Panc1 (cell line): ENCODE data around the gene NAPA. TPM values are rescaled to one million over a fixed set of nuclear protein-coding genes. Genes with fewer than 3 reads are reported as not detected.

Experiments used
- ATAC-seq: fragments of 200-7000 bp; cut with Tn5 transposase; 2 replicates; pipeline ENCODE4 v1.9.1; 2020; ENCODE audit warnings: mild to moderate bottlenecking, moderate library complexity
- BruUV-seq: library from RNA; stranded (reverse); fragments of 400-500 nt; replicated peaks from 2 replicates; lab custom pipeline; 2021; lab: Mats Ljungman, UMichigan
- CTCF ChIA-PET: fragments of 300-600 bp; sonication (Branson Sonifier 250); formaldehyde crosslinking; loops from one replicate; lab custom pipeline; 2022; ENCODE audit warnings: antibody characterized with exemption; lab: Charles Lee
- POLR2A ChIA-PET: fragments of 300-600 bp; sonication (Branson Sonifier 250); formaldehyde crosslinking; loops from one replicate; lab custom pipeline; 2022; ENCODE audit warnings: antibody characterized with exemption; lab: Charles Lee
- DNase-seq: peaks from one replicate; pipeline ENCODE4 v3.0.0-alpha.2; 2010; ENCODE audit warnings: low read depth, low spot score
- H3K27ac ChIP-seq: 2 replicates; pipeline ENCODE4 v1.5.1; 2011; ENCODE audit warnings: mild to moderate bottlenecking, low read length, inconsistent platforms
- H3K27me3 ChIP-seq: fragments of 200-500 bp; sonication (Bioruptor generic); 2 replicates; pipeline ENCODE4 v1.6.0; 2014; ENCODE audit warnings: low read length, inconsistent platforms; ENCODE audit not compliant: control insufficient read depth, insufficient read depth
- H3K36me3 ChIP-seq: fragments of 200-500 bp; sonication (Bioruptor generic); 2 replicates; pipeline ENCODE4 v1.5.1; 2014; ENCODE audit warnings: inconsistent platforms, mild to moderate bottlenecking, low read length, moderate library complexity; ENCODE audit not compliant: control insufficient read depth, insufficient read depth
- H3K4me1 ChIP-seq: 2 replicates; pipeline ENCODE4 v1.5.1; 2011; ENCODE audit warnings: inconsistent platforms, mild to moderate bottlenecking, low read length, moderate library complexity; ENCODE audit not compliant: control insufficient read depth, insufficient read depth
- H3K4me3 ChIP-seq, 2 experiments: 2 replicates each; pipeline ENCODE4 v1.5.1; 2011 to 2012; ENCODE audit warnings: low read depth in 2 of 2, low read length in 2 of 2, mild to moderate bottlenecking in 2 of 2, inconsistent platforms in 1 of 2, moderate library complexity in 1 of 2
- H3K9me3 ChIP-seq: fragments of 200-500 bp; sonication (Bioruptor generic); 2 replicates; pipeline ENCODE4 v1.5.1; 2014; ENCODE audit warnings: low read depth, mild to moderate bottlenecking, inconsistent platforms, low read length, moderate library complexity; ENCODE audit not compliant: control insufficient read depth, insufficient read depth
- CTCF ChIP-seq: fragments of 450-650 bp; IDR thresholded peaks from 2 replicates; pipeline ENCODE4 v1.5.1; 2017; ENCODE audit warnings: mild to moderate bottlenecking
- POLR2AphosphoS5 ChIP-seq: IDR thresholded peaks from 2 replicates; pipeline ENCODE4 v1.6.1; 2012; ENCODE audit warnings: mild to moderate bottlenecking, low read depth, low read length, moderate library complexity
- REST ChIP-seq, 2 experiments: IDR thresholded peaks; 2 replicates each; pipeline ENCODE4 v1.6.1; 2011 to 2012; ENCODE audit warnings: low read depth in 2 of 2, control low read depth in 1 of 2, low read length in 1 of 2, mild to moderate bottlenecking in 1 of 2, moderate library complexity in 1 of 2; ENCODE audit not compliant: insufficient read depth in 1 of 2
- SIN3A ChIP-seq: IDR thresholded peaks from 2 replicates; pipeline ENCODE4 v1.6.1; 2012; ENCODE audit warnings: low read depth, mild to moderate bottlenecking, low read length, moderate library complexity, borderline replicate concordance; ENCODE audit not compliant: insufficient read depth
- TCF7L2 ChIP-seq: IDR thresholded peaks from 2 replicates; pipeline ENCODE4 v1.6.1; 2011; ENCODE audit warnings: mild to moderate bottlenecking, low read depth, low read length, inconsistent platforms
- in situ Hi-C: cut with HindIII; loops from 2 replicates; pipeline ENCODE4 v1.10.0; 2016; ENCODE audit warnings: low sequenced_read_pairs, low pct_unique_long_range_greater_than_20kb
- intact Hi-C: fragments of 100-400 bp; cut with micrococcal nuclease; formaldehyde crosslinking; loops from one replicate; pipeline ENCODE4 v1.10.0; 2022; ENCODE audit not compliant: unreplicated experiment
- total RNA-seq: library from RNA; stranded (reverse); gene quantifications from one replicate; pipeline ENCODE4 v1.2.1, GENCODE V29; 2021; ENCODE audit not compliant: unreplicated experiment

The NAPA gene
- total RNA-seq, 1 experiment from 2014 or later, result 71.0 TPM

GRCh38 chr19:47520839-47521238 is 6.0 kb upstream of the NAPA start:
- H3K4me1 ChIP-seq, result peaks cover 8% of the 10 kb centered on the region
- in situ Hi-C loops, result no loop called here
- DNase-seq (no peak), ATAC-seq (no peak)
- no peaks in the 10 kb centered on the region for H3K9me3 ChIP-seq
- no peaks in the 10 kb centered on the region for H3K27me3 ChIP-seq
- BruUV-seq, result no TSS peak
- ChIA-PET POLR2A (no interaction called here), CTCF (interaction anchor here (0.6 to 0.7 kb wide), 2 partner anchors 67 to 191 kb away, joined by 6 to 9 read pairs; no protein-coding TSS in a partner anchor)
- H3K4me3 ChIP-seq, result no peak overlapping the region
- H3K27ac ChIP-seq, result no peak overlapping the region
- H3K36me3 ChIP-seq, result no peaks in the 10 kb centered on the region
- TF ChIP-seq REST (IDR thresholded peaks at IDR 0.05; ENCODE audit: insufficient read depth in 1 of 2, low read depth in 2 of 2, low read length in 1 of 2), result no peak
- intact Hi-C loops, result no loop called here

- intact Hi-C loops, result no loop called here
- Histone ChIP-seq H3K27me3 (no peaks in the 10 kb centered on the region), H3K27ac (no peak overlapping the region), H3K36me3 (no peaks in the 10 kb centered on the region), H3K4me1 (peaks cover 8% of the 10 kb centered on the region), H3K4me3 (no peak overlapping the region), H3K9me3 (no peaks in the 10 kb centered on the region)
- POLR2A ChIA-PET, result no interaction called here
- CTCF ChIA-PET, result interaction anchor here (0.6 to 0.7 kb wide), 2 partner anchors 68 to 192 kb away, joined by 6 to 9 read pairs; no protein-coding TSS in a partner anchor
- no peak for ATAC-seq
- no peak for DNase-seq
- BruUV-seq, result no TSS peak
- TF ChIP-seq SIN3A, result no peak
- in situ Hi-C loops, result no loop called here
Observed at GRCh38 chr19:47520343-47520806, 5.5 kb upstream of the NAPA start.

- no peak overlapping the region for H3K27ac ChIP-seq
- no peak for DNase-seq
- in situ Hi-C loops (no loop called here), intact Hi-C loops (loop anchor here (10.0 kb wide), 1 partner anchor 86 kb away; the partner anchor contains the start of gene BICRA)
- no peaks in the 10 kb centered on the region for H3K27me3 ChIP-seq
- no peak for ATAC-seq
- CTCF ChIA-PET, result no interaction called here
- no TSS peak for BruUV-seq
- TF ChIP-seq SIN3A (no peak), REST (IDR thresholded peaks at IDR 0.05; ENCODE audit: insufficient read depth in 1 of 2, low read depth in 2 of 2, low read length in 1 of 2) (no peak), POLR2AphosphoS5 (no peak), TCF7L2 (no peak), CTCF (no peak)
- POLR2A ChIA-PET, result no interaction called here
- no peaks in the 10 kb centered on the region for H3K9me3 ChIP-seq
- peaks cover 6% of the 10 kb centered on the region for H3K4me1 ChIP-seq
- no peak overlapping the region for H3K4me3 ChIP-seq
- no peaks in the 10 kb centered on the region; the same call in 1 of the 2 replicates for H3K36me3 ChIP-seq
Observed at GRCh38 chr19:47518854-47519253, 4.0 kb upstream of the NAPA start.
